Activated CD4-positive, alpha-beta T cell treated with anti-CD3 and anti-CD28 coated beads, Interleukin-2, amount 50 U/mL, for 24 hours (primary cell): ENCODE results near the gene IRF2.
A peak's percentile ranks its signal among the peaks of the same experiment; 100 is the strongest.

ENCODE experiments used
- DNase-seq, 2 donors: peaks; one replicate each; pipeline ENCODE4 v3.0.0-alpha.2; 2020; ENCODE audit warnings: low read depth in 1 of 2, low spot score in 1 of 2

The IRF2 gene

GRCh38 chr4:184433258-184433892 lies 41.0 kb downstream of the IRF2 start:
- DNase-seq = no peak

GRCh38 chr4:184432127-184432922 lies 42.0 kb downstream of the IRF2 start:
- DNase-seq = no peak

- DNase-seq = no peak
Observed at GRCh38 chr4:184430163-184430562, 44.2 kb downstream of the IRF2 start.

- DNase-seq = no peak
Observed at GRCh38 chr4:184428787-184429186, 45.6 kb downstream of the IRF2 start.

GRCh38 chr4:184427687-184428086 lies 46.7 kb downstream of the IRF2 start:
- DNase-seq = no peak

GRCh38 chr4:184427093-184427492 lies 47.3 kb downstream of the IRF2 start:
- DNase-seq = no peak

- DNase-seq = no peak
Observed at GRCh38 chr4:184424993-184425758, 49.2 kb downstream of the IRF2 start.

- no peak for DNase-seq
Observed at GRCh38 chr4:184424279-184424678, 50.1 kb downstream of the IRF2 start.

GRCh38 chr4:184423003-184423686 lies 51.2 kb downstream of the IRF2 start:
- DNase-seq = no peak

GRCh38 chr4:184422378-184422777 lies 52.0 kb downstream of the IRF2 start:
- no peak for DNase-seq

- DNase-seq = no peak
Observed at GRCh38 chr4:184421533-184422155, 52.7 kb downstream of the IRF2 start.

- DNase-seq = no peak
Observed at GRCh38 chr4:184420881-184421416, 53.4 kb downstream of the IRF2 start.

GRCh38 chr4:184420402-184420801 lies 53.9 kb downstream of the IRF2 start:
- no peak for DNase-seq

GRCh38 chr4:184419976-184420375 lies 54.4 kb downstream of the IRF2 start:
- no peak for DNase-seq

GRCh38 chr4:184417802-184418511 lies 56.4 kb downstream of the IRF2 start:
- DNase-seq = peak in 1 of 2 donors; percentile 38

- peak; percentile 13 to 52 for DNase-seq
Observed at GRCh38 chr4:184416913-184417734, 57.2 kb downstream of the IRF2 start.

- no peak for DNase-seq
Observed at GRCh38 chr4:184415071-184415470, 59.3 kb downstream of the IRF2 start.

- no peak for DNase-seq
Observed at GRCh38 chr4:184413261-184414046, 60.9 kb downstream of the IRF2 start.
